Tibial nerve (tissue), 3 donors: ENCODE data around the gene TENM3.

Experiments
- CTCF ChIP-seq, 5 experiments: fragments of 200-600 bp in 3 of 5; fragments of 450-650 bp in 2 of 5; sonication (generic) in 3 of 5; IDR thresholded peaks; one replicate each; pipeline ENCODE4 v1.5.1; 2016 to 2019; ENCODE audit warnings: antibody characterized with exemption in 5 of 5, mild to moderate bottlenecking in 3 of 5, moderate library complexity in 2 of 5
- POLR2A ChIP-seq, 2 donors: fragments of 450-650 bp; IDR thresholded peaks; one replicate each; pipeline ENCODE4 v1.6.1; 2017; ENCODE audit warnings: antibody characterized with exemption in 2 of 2, mild to moderate bottlenecking in 2 of 2, moderate library complexity in 2 of 2

DNA sequence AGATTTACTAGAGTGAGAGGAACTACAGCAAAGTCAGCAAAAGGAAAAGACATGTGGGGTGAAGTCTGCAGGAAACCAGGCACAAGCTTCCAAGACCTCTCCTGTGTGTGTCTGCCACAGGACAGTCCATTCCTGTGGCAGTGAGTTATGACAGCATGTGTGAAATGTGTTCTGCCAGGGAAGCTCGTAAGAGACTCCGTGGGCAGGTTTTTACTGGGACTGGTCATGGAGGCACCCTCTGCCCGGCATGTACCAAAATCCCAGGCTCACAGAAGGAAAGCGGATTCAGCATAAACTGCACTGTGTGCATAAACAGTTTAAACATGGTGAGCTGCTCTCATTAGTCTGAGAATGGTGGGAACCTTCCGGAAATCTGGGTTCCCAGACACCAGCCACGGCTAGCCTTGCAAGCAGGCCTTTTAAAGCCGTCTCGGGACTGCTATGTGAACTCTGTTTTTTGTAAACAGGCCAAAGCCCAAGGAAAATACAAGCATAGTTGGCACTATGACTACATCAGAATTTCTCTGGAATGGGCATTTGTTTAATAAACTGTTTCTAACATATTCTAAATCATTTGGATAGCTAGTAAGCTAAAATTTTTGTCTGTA lies 288.5 kb downstream of the TENM3 start:
- TF ChIP-seq CTCF (IDR thresholded peaks at IDR 0.05) (no peak), POLR2A (IDR thresholded peaks at IDR 0.05) (no peak)
